Measurements from ENCODE around the gene ARSA.

The ARSA gene

DNA sequence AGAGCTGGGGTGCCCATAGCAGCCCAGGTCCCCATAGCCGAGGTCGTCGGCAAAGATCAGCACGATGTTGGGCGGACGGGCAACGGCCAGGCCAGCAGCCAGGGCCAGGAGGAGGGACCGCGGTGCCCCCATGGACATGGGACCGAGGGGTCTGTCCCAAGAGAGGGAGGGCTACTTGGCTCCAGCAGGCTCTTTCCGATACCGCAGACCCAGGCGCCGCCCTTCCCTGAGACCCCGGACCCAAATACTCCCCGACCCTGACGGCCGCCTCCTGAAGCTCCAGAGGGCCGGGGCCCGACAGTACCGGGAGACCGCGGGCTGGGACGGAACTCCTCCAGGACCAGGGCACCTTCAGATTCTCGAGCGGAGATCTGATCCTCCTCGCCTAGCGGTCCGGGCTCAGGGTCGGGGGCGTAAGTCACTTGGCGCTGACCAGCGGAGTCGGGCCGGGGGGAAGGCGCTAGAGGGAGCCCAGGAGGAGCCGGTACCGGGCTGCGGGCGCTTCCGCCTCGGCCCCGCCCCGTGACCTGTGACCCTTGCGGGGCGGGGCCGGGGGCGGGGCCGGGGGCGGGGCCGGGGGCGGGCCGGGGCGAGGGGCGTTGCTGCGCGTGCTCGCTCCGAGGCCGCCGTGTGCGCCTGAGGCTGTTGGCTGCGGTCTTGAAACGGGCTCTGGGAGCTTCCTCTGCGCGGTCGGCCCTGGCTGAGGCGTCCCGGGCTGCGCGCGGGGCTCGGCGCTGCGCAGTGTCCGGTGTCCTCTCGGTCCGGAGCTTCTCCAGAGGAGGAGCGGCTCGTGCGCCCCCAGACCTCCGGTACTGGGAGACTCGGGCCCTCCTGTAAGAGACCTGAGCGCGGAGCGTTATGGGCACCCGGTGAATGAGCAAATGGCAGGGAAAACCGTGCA is at the start of gene ARSA:
Gene ARSA (minus strand): TSS at position 511 of the 901 bp plus-strand sequence. CDS start 373 bp downstream, at position 138.
- CTCF ChIA-PET = interaction anchor here (0.7 to 2.3 kb wide), 13 partner anchors 9 to 105 kb away, joined by 3 to 15 read pairs (median 6); partner anchors contain the start of genes SCO2 and SYCE3
- TF ChIP-seq, protein P1, sequence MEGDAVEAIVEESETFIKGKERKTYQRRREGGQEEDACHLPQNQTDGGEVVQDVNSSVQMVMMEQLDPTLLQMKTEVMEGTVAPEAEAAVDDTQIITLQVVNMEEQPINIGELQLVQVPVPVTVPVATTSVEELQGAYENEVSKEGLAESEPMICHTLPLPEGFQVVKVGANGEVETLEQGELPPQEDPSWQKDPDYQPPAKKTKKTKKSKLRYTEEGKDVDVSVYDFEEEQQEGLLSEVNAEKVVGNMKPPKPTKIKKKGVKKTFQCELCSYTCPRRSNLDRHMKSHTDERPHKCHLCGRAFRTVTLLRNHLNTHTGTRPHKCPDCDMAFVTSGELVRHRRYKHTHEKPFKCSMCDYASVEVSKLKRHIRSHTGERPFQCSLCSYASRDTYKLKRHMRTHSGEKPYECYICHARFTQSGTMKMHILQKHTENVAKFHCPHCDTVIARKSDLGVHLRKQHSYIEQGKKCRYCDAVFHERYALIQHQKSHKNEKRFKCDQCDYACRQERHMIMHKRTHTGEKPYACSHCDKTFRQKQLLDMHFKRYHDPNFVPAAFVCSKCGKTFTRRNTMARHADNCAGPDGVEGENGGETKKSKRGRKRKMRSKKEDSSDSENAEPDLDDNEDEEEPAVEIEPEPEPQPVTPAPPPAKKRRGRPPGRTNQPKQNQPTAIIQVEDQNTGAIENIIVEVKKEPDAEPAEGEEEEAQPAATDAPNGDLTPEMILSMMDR (IDR thresholded peaks at IDR 0.05; ENCODE audit: insufficient read depth, low read length, missing control alignments) = peak; percentile 65
- peak; percentile 10 for DNase-seq (ENCODE audit: low read depth, low spot score)
- POLR2A ChIA-PET = no interaction called here
- H3K4me3 ChIP-seq (ENCODE audit: low read depth, low read length) = peak within 1 kb of the TSS; percentile 81

DNA sequence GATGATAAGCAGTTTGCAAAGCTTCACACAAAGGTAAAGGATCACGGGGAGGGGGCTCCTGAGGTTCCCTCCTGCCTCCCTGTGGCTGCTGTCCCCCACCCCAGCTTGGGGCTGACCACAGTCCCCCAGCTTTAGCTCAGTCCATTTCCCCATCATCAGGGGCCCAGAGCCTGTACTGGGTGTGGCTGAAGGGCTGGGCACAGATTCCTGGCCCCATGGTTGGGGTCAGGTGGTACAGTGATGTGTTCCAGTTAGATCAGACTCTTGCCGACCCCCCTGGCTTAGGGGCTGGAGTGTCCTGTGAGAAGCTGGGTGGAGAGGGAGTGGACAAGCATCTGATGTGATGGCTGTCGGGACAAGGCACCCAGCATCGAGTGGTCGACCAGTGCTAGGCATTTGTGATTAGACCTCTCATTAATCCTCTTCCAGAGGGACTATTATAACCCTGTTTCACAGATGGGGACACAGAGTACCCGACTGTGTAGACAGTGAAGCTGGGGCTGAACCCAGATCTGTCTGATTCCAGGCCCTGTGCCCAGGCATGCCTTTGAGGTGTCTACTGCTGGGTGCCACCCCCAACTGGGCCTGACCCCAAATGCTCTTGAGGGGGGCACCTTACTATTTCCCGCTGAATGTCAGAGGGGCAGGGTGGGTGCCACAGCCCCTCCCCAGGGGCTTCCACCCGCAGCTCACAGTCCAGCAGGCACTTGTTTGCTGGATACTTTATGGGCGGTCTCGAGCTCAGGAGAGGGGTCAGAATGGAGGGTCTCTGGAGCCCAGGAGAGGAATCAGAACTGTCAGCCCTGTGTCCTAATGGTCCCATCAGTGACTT is 48.9 kb upstream of the ARSA start:
- H3K4me3 ChIP-seq (ENCODE audit: low read depth, low read length) = no peak overlapping the region
- TF ChIP-seq, protein P1 (IDR thresholded peaks at IDR 0.05; ENCODE audit: insufficient read depth, low read length, missing control alignments) = no peak
- ChIA-PET CTCF (interaction anchor here (1.1 to 3.4 kb wide), 2 partner anchors 15 to 19 kb away, joined by 5 to 12 read pairs; no protein-coding TSS in a partner anchor), POLR2A (no interaction called here)
- DNase-seq (ENCODE audit: low read depth, low spot score) = no peak

DNA sequence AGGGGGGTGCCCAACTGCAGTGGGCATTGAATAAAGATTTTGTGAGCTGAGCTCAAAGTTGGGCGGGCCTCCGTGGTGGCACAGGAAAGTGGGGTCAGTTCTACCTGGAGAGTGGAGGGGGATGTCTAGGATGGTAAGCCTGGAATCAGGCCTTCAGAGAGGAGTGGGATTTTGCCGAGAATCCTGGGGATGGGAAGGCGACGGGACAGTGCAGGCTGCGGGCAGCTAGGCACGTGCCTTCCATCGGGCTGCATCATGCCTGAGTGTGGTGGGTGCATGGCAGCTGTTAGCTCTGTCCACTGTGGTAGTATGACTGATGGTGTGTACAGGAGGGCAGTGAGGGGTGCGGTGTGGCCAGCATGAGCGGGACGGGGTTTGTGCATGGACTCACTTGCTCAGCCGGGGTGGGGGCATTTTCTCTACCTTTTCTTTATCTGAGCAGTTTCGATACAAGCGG is 48.3 kb upstream of the ARSA start:
- no peak for DNase-seq (ENCODE audit: low read depth, low spot score)
- POLR2A ChIA-PET = no interaction called here
- TF ChIP-seq, protein P1 (IDR thresholded peaks at IDR 0.05; ENCODE audit: insufficient read depth, low read length, missing control alignments) = no peak
- CTCF ChIA-PET = interaction anchor here (3.4 kb wide), 1 partner anchor 16 kb away, joined by 12 read pairs; no protein-coding TSS in a partner anchor
- no peak overlapping the region for H3K4me3 ChIP-seq (ENCODE audit: low read depth, low read length)

DNA sequence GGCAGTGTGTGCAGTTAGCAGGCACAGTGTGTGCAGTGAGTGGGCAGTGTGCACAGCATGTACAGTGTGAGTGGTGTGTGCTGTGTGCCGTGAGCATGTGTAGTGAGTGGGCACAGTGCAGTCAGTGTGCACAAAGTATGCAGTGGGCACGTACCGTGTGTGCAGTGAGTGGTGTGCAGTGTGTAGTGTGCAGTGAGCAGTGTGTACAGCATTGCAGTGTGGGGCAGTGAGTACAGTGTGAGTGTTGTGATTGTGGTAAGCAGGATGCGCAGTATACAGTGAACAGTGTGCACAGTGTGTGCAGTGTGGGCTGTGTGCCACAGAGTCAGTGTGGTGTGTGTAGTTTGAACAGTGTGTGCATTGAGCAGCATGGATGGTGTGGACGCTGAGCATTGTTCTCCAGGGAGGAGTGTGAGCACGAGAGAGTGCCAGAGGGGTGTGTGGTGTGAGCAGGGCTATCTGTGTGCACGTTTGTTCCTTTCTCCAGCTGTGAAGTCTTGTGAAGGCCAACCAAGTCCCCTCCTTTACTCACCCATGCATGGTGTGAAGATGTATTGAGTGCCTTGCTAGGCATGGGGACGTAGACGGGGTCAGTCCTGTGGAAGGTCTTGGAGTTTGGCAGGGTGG is 47.7 kb upstream of the ARSA start:
- TF ChIP-seq, protein P1 (IDR thresholded peaks at IDR 0.05; ENCODE audit: insufficient read depth, low read length, missing control alignments) = no peak
- ChIA-PET POLR2A (no interaction called here), CTCF (interaction anchor here (3.4 kb wide), 1 partner anchor 16 kb away, joined by 12 read pairs; no protein-coding TSS in a partner anchor)
- DNase-seq (ENCODE audit: low read depth, low spot score) = no peak
- no peak overlapping the region for H3K4me3 ChIP-seq (ENCODE audit: low read depth, low read length)

DNA sequence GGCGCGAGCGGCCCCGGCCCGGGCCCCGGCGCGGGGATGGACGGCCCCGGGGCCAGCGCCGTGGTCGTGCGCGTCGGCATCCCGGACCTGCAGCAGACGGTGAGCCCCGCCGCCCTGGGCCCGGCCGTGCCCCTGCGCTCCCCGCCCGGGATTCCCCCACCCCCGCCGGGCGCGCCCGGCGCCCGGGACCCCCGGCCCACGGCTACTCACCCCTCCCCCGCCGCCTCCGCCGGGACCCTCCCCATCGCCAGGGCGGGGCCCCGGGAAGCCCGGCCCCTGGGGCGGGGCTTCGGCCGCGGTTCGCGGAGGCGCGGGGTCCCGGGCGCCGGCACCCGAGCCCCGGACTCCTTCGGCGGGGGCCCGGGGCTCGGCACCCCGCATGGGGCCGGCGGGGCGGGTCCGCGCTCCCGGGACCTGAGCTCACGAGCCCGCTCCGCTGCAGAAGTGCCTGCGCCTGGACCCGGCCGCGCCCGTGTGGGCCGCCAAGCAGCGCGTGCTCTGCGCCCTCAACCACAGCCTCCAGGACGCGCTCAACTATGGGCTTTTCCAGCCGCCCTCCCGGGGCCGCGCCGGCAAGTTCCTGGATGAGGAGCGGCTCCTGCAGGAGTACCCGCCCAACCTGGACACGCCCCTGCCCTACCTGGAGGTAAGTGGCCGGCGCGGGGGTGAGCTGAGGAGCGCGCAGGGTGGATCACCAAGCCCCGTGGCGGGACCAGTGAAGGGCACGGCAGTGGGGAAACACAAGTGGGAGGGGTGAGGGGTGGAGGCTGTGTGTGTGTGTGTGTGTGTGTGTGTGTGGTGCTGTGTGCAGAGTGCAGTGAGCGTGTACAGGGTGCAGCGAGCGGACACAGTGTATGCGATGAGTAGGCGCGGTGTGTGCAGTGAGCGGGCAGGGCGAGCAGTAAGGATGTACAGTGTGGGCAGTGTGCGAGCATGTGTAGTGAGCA is 46.9 kb upstream of the ARSA start:
- peak overlapping the region; percentile 15; the same call in 1 of the 2 replicates for H3K4me3 ChIP-seq (ENCODE audit: low read depth, low read length)
- POLR2A ChIA-PET = no interaction called here
- TF ChIP-seq, protein P1 (IDR thresholded peaks at IDR 0.05; ENCODE audit: insufficient read depth, low read length, missing control alignments) = no peak
- DNase-seq (ENCODE audit: low read depth, low spot score) = no peak
- CTCF ChIA-PET = interaction anchor here (3.4 kb wide), 1 partner anchor 17 kb away, joined by 12 read pairs; no protein-coding TSS in a partner anchor

Measured in AG04449 (cell line).